HG03520 (cell line): ENCODE results near the gene GAPDHS.

Source experiments
- ATAC-seq: cut with Tn5 transposase; IDR thresholded peaks from one replicate; pipeline ENCODE4 v1.9.1; 2021; ENCODE audit warnings: mild to moderate bottlenecking, moderate library complexity; ENCODE audit not compliant: unreplicated experiment

GAPDHS gene

DNA sequence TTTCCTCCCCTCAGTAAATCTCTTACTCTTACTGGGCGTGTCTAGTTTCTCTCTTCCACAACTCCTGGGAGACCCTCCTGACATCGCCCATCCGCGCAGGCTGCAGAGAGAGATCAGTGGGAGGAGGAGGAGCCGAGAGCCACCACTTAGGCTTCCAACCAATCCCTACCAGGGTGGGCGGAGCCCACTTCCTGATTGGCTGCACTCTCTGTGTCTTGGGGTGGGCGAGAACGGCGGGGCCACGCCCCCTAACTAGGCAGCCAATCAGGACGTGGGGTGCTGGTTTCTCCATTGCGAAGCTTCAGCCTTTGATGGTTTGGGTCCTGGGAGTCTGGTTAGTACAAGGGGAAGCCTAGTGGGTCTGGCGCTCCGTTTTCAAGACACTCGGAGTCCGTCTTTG is 52.6 kb downstream of the GAPDHS start, which contains the start of gene PMIS2:
Gene PMIS2 (plus strand): TSS at position 326 of the 400 bp plus-strand sequence. CDS start 87 bp downstream, outside the sequence.
- no peak for ATAC-seq

- no peak for ATAC-seq
Measured at GRCh38 chr19:35587321-35587720, 54.1 kb downstream of the GAPDHS start.

DNA sequence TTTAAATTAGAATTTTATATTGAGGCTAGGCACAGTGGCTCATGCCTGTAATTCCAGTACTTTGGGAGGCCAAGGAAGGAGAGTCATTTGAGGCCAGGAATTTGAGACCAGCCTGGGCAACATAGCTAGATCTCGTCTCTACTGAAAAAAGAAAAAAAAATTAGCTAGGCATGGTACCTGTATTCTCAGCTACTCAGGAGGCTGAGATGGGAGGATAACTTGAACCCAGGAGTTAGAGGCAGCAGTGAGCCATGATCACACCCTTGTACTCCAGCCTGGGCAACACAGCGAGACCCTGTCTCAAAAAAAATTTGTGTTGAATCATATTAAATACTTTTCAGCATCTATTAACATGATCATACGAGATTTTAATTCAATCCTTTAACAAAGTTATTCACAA is 57.6 kb downstream of the GAPDHS start:
- no peak for ATAC-seq

- ATAC-seq, result no peak
Measured at GRCh38 chr19:35592226-35592625, 59.0 kb downstream of the GAPDHS start.
